Naive thymus-derived CD4-positive, alpha-beta T cell (primary cell): ENCODE measurements around the gene PRDM16. TPM values are rescaled to one million over a fixed set of nuclear protein-coding genes. Genes with fewer than 3 reads are reported as not detected.

Experiments
- ATAC-seq: fragments of 150-1000 bp; cut with Tn5 transposase; 2 replicates; pipeline ENCODE4 v1.10.0; 2021; ENCODE audit warnings: mild to moderate bottlenecking, moderate library complexity
- CTCF ChIA-PET: fragments of 350-600 bp; sonication (Branson Sonifier 250); formaldehyde crosslinking; loops from one replicate; lab custom pipeline; 2021; ENCODE audit warnings: antibody characterized with exemption; lab: Charles Lee
- POLR2A ChIA-PET: fragments of 350-600 bp; sonication (Branson Sonifier 250); formaldehyde crosslinking; loops from one replicate; lab custom pipeline; 2021; ENCODE audit warnings: antibody characterized with exemption, inconsistent platforms; lab: Charles Lee
- DNase-seq, 9 donors: peaks; one replicate each; pipeline versions ENCODE4 v3.0.0 to v3.0.0-alpha.2; 2020 to 2022; ENCODE audit warnings: mixed read lengths in 1 of 9
- H3K27ac ChIP-seq: one replicate; pipeline ENCODE4 v1.7.0; 2013; ENCODE audit warnings: mild to moderate bottlenecking, low read depth, low read length, moderate library complexity
- H3K27me3 ChIP-seq, 2 donors: one replicate each; pipeline ENCODE4 v1.7.0; 2013; ENCODE audit warnings: low read length in 2 of 2, mild to moderate bottlenecking in 2 of 2, moderate library complexity in 2 of 2; ENCODE audit not compliant: control insufficient read depth in 2 of 2, insufficient read depth in 2 of 2
- H3K36me3 ChIP-seq, 3 experiments: 1 replicate in 2 of 3; 2 replicates in 1 of 3; pipeline ENCODE4 v1.7.0; 2013; ENCODE audit warnings: low read length in 3 of 3, mild to moderate bottlenecking in 3 of 3, moderate library complexity in 1 of 3; ENCODE audit not compliant: insufficient read depth in 3 of 3, control insufficient read depth in 2 of 3
- H3K4me1 ChIP-seq, 2 donors: one replicate each; pipeline ENCODE4 v1.7.0; 2013; ENCODE audit warnings: low read length in 2 of 2, mild to moderate bottlenecking in 2 of 2, moderate library complexity in 1 of 2; ENCODE audit not compliant: control insufficient read depth in 2 of 2, insufficient read depth in 2 of 2
- H3K4me3 ChIP-seq: 2 replicates; pipeline ENCODE4 v1.7.0; 2013; ENCODE audit warnings: mild to moderate bottlenecking, low read length
- H3K9me3 ChIP-seq, 3 experiments: 1 replicate in 2 of 3; 2 replicates in 1 of 3; pipeline ENCODE4 v1.7.0; 2013; ENCODE audit warnings: low read length in 3 of 3; ENCODE audit not compliant: control insufficient read depth in 2 of 3
- H3K27ac Mint-ChIP-seq, 9 donors: one replicate each; pipeline ENCODE4 v1.8.0; 2020 to 2022; ENCODE audit warnings: mixed read lengths in 9 of 9, mild to moderate bottlenecking in 8 of 9, moderate library complexity in 5 of 9, inconsistent platforms in 2 of 9
- H3K27me3 Mint-ChIP-seq, 5 donors: one replicate each; pipeline ENCODE4 v1.8.0; 2021 to 2022; ENCODE audit warnings: mixed read lengths in 5 of 5, mild to moderate bottlenecking in 1 of 5
- H3K36me3 Mint-ChIP-seq, 5 donors: one replicate each; pipeline ENCODE4 v1.8.0; 2020 to 2022; ENCODE audit warnings: mixed read lengths in 5 of 5, mild to moderate bottlenecking in 3 of 5, inconsistent platforms in 1 of 5
- H3K4me1 Mint-ChIP-seq, 7 donors: one replicate each; pipeline ENCODE4 v1.8.0; 2020 to 2022; ENCODE audit warnings: mixed read lengths in 7 of 7, mild to moderate bottlenecking in 3 of 7, inconsistent platforms in 1 of 7
- H3K4me3 Mint-ChIP-seq, 10 donors: one replicate each; pipeline ENCODE4 v1.8.0; 2020 to 2022; ENCODE audit warnings: mild to moderate bottlenecking in 10 of 10, mixed read lengths in 10 of 10, moderate library complexity in 6 of 10, inconsistent platforms in 2 of 10
- H3K9me3 Mint-ChIP-seq, 11 donors: one replicate each; pipeline ENCODE4 v1.8.0; 2020 to 2022; ENCODE audit warnings: mixed read lengths in 11 of 11, mild to moderate bottlenecking in 4 of 11, inconsistent platforms in 1 of 11, moderate library complexity in 1 of 11
- intact Hi-C, 2 donors: fragments of 100-400 bp; cut with micrococcal nuclease; formaldehyde crosslinking; loops; one replicate each; pipeline ENCODE4 v1.15.1; 2023
- polyA plus RNA-seq, 2 donors: library from polyadenylated mRNA; unstranded; fragments of 300-500 nt; fragmentation: Illumina TruSeq; gene quantifications; one replicate each; pipeline ENCODE4 v1.2.3, GENCODE V29; 2021
- total RNA-seq, 6 experiments: library from RNA in 5 of 6; stranded (reverse) in 5 of 6; gene quantifications; 1 replicate in 5 of 6; 2 replicates in 1 of 6; pipeline ENCODE4 v1.2.3 and lab custom pipeline; 2021 to 2026

The PRDM16 gene
- total and polyA plus RNA-seq, 7 experiments from 2014 or later = 0.05 to 0.61 (median 0.36) TPM; not detected in 2

- ATAC-seq (no peak), DNase-seq (no peak)
- H3K36me3 Mint-ChIP-seq = no peaks in the 10 kb centered on the region
- Histone ChIP-seq H3K9me3 (no peaks in the 10 kb centered on the region), H3K36me3 (no peaks in the 10 kb centered on the region), H3K27ac (no peak overlapping the region), H3K4me1 (peaks cover 7 to 11% of the 10 kb centered on the region in 2 donors), H3K4me3 (no peak overlapping the region), H3K27me3 (no peaks in the 10 kb centered on the region)
- ChIA-PET CTCF (no interaction called here), POLR2A (no interaction called here)
- H3K27ac Mint-ChIP-seq = no peak overlapping the region
- no peak overlapping the region for H3K4me3 Mint-ChIP-seq
- H3K9me3 Mint-ChIP-seq = peaks cover 0 to 2% (median 0%) of the 10 kb centered on the region in 11 donors
- H3K4me1 Mint-ChIP-seq = peaks cover 0 to 10% (median 6%) of the 10 kb centered on the region in 7 donors
- H3K27me3 Mint-ChIP-seq = peaks cover 0 to 11% (median 7%) of the 10 kb centered on the region in 5 donors
- intact Hi-C loops = no loop called here
Measured at GRCh38 chr1:3377604-3378279, 308.7 kb downstream of the PRDM16 start.

GRCh38 chr1:3378411-3379208 is 309.6 kb downstream of the PRDM16 start:
- H3K27me3 Mint-ChIP-seq = peaks cover 0 to 11% (median 7%) of the 10 kb centered on the region in 5 donors
- H3K27me3 ChIP-seq = no peaks in the 10 kb centered on the region
- peaks cover 0 to 5% (median 0%) of the 10 kb centered on the region in 7 donors for H3K4me1 Mint-ChIP-seq

GRCh38 chr1:3379934-3380333 is 310.9 kb downstream of the PRDM16 start:
- CTCF ChIA-PET = no interaction called here
- H3K4me1 Mint-ChIP-seq = no peaks in the 10 kb centered on the region
- peaks cover 0 to 2% (median 0%) of the 10 kb centered on the region in 11 donors for H3K9me3 Mint-ChIP-seq
- Histone ChIP-seq H3K27ac (no peak overlapping the region), H3K9me3 (no peaks in the 10 kb centered on the region), H3K36me3 (no peaks in the 10 kb centered on the region), H3K4me3 (no peak overlapping the region), H3K27me3 (no peaks in the 10 kb centered on the region), H3K4me1 (peaks cover 0 to 3% of the 10 kb centered on the region in 2 donors)
- no peaks in the 10 kb centered on the region for H3K36me3 Mint-ChIP-seq
- no peak for DNase-seq
- H3K27ac Mint-ChIP-seq = no peak overlapping the region
- peaks cover 0 to 18% (median 7%) of the 10 kb centered on the region in 5 donors for H3K27me3 Mint-ChIP-seq
- ATAC-seq = no peak
- H3K4me3 Mint-ChIP-seq = no peak overlapping the region
- intact Hi-C loops = no loop called here
- POLR2A ChIA-PET = no interaction called here

More at GRCh38 chr1:3378411-3379208, 309.6 kb downstream of the PRDM16 start:
- no peak overlapping the region for H3K4me3 ChIP-seq
- H3K27ac Mint-ChIP-seq = no peak overlapping the region
- no peaks in the 10 kb centered on the region for H3K9me3 ChIP-seq
- no peak overlapping the region for H3K27ac ChIP-seq
- peaks cover 0 to 2% (median 0%) of the 10 kb centered on the region in 11 donors for H3K9me3 Mint-ChIP-seq
- no peaks in the 10 kb centered on the region for H3K36me3 ChIP-seq
- ChIA-PET POLR2A (no interaction called here), CTCF (no interaction called here)
- no peaks in the 10 kb centered on the region for H3K36me3 Mint-ChIP-seq
- peaks cover 0 to 2% of the 10 kb centered on the region in 2 donors for H3K4me1 ChIP-seq
- ATAC-seq = no peak
- H3K4me3 Mint-ChIP-seq = no peak overlapping the region
- no peak for DNase-seq
- intact Hi-C loops = no loop called here

- Mint-ChIP-seq H3K27me3 (peaks cover 0 to 18% (median 5%) of the 10 kb centered on the region in 5 donors), H3K9me3 (peaks cover 0 to 2% (median 0%) of the 10 kb centered on the region in 11 donors), H3K4me1 (no peaks in the 10 kb centered on the region), H3K36me3 (no peaks in the 10 kb centered on the region), H3K27ac (no peak overlapping the region), H3K4me3 (no peak overlapping the region)
- ChIA-PET POLR2A (no interaction called here), CTCF (no interaction called here)
- no peaks in the 10 kb centered on the region for H3K27me3 ChIP-seq
- DNase-seq = no peak
- no peaks in the 10 kb centered on the region for H3K9me3 ChIP-seq
- intact Hi-C loops = no loop called here
- H3K36me3 ChIP-seq = no peaks in the 10 kb centered on the region
- no peak overlapping the region for H3K4me3 ChIP-seq
- ATAC-seq = no peak
- no peak overlapping the region for H3K27ac ChIP-seq
- peaks cover 0 to 5% of the 10 kb centered on the region in 2 donors for H3K4me1 ChIP-seq
Measured at GRCh38 chr1:3380469-3380868, 311.5 kb downstream of the PRDM16 start.

GRCh38 chr1:3381901-3382300 is 312.9 kb downstream of the PRDM16 start:
- no peaks in the 10 kb centered on the region for H3K9me3 ChIP-seq
- no peak overlapping the region for H3K27ac ChIP-seq
- DNase-seq = no peak
- H3K4me3 Mint-ChIP-seq = no peak overlapping the region
- peaks cover 0 to 2% (median 0%) of the 10 kb centered on the region in 11 donors for H3K9me3 Mint-ChIP-seq
- H3K27ac Mint-ChIP-seq = no peak overlapping the region
- H3K36me3 ChIP-seq = no peaks in the 10 kb centered on the region
- intact Hi-C loops = no loop called here
- POLR2A ChIA-PET = no interaction called here
- CTCF ChIA-PET = no interaction called here
- ATAC-seq = no peak
- no peaks in the 10 kb centered on the region for H3K4me1 Mint-ChIP-seq
- H3K4me1 ChIP-seq = peaks cover 0 to 5% of the 10 kb centered on the region in 2 donors
- peaks cover 0 to 11% (median 5%) of the 10 kb centered on the region in 5 donors for H3K27me3 Mint-ChIP-seq
- H3K36me3 Mint-ChIP-seq = no peaks in the 10 kb centered on the region
- no peak overlapping the region for H3K4me3 ChIP-seq
- H3K27me3 ChIP-seq = no peaks in the 10 kb centered on the region

- Mint-ChIP-seq H3K4me1 (no peaks in the 10 kb centered on the region), H3K9me3 (peaks cover 0 to 2% (median 0%) of the 10 kb centered on the region in 11 donors), H3K4me3 (no peak overlapping the region), H3K27ac (no peak overlapping the region), H3K36me3 (no peaks in the 10 kb centered on the region), H3K27me3 (peaks cover 0 to 11% (median 5%) of the 10 kb centered on the region in 5 donors)
- ChIA-PET CTCF (no interaction called here), POLR2A (no interaction called here)
- no peak overlapping the region for H3K4me3 ChIP-seq
- no peaks in the 10 kb centered on the region for H3K9me3 ChIP-seq
- intact Hi-C loops = no loop called here
- ATAC-seq = no peak
- no peaks in the 10 kb centered on the region for H3K27me3 ChIP-seq
- H3K36me3 ChIP-seq = no peaks in the 10 kb centered on the region
- DNase-seq = no peak
- peaks cover 0 to 5% of the 10 kb centered on the region in 2 donors for H3K4me1 ChIP-seq
- H3K27ac ChIP-seq = no peak overlapping the region
Measured at GRCh38 chr1:3382326-3383057, 313.5 kb downstream of the PRDM16 start.
